ENCODE results near the gene TMEM203.

TMEM203 gene

GRCh38 chr9:137235424-137236237 is 30.2 kb upstream of the TMEM203 start:
- H3K27ac Mint-ChIP-seq = no peak overlapping the region
- no peak overlapping the region for H3K4me3 Mint-ChIP-seq
- H3K9me3 Mint-ChIP-seq (ENCODE audit: low read depth) = no peaks in the 10 kb centered on the region
- peaks cover 8% of the 10 kb centered on the region for H3K4me1 Mint-ChIP-seq (ENCODE audit: low read depth)
- H3K27me3 Mint-ChIP-seq = no peaks in the 10 kb centered on the region
- no peaks in the 10 kb centered on the region for H3K36me3 Mint-ChIP-seq

GRCh38 chr9:137234758-137235423 is 29.4 kb upstream of the TMEM203 start:
- Mint-ChIP-seq H3K9me3 (ENCODE audit: low read depth) (no peaks in the 10 kb centered on the region), H3K4me3 (no peak overlapping the region), H3K36me3 (no peaks in the 10 kb centered on the region), H3K27me3 (no peaks in the 10 kb centered on the region), H3K27ac (no peak overlapping the region), H3K4me1 (ENCODE audit: low read depth) (peaks cover 8% of the 10 kb centered on the region)

- Mint-ChIP-seq H3K36me3 (no peaks in the 10 kb centered on the region), H3K4me3 (no peak overlapping the region), H3K27ac (no peak overlapping the region), H3K27me3 (no peaks in the 10 kb centered on the region), H3K9me3 (ENCODE audit: low read depth) (no peaks in the 10 kb centered on the region), H3K4me1 (ENCODE audit: low read depth) (peaks cover 8% of the 10 kb centered on the region)
Observed at GRCh38 chr9:137234055-137234697, 28.7 kb upstream of the TMEM203 start.

DNA sequence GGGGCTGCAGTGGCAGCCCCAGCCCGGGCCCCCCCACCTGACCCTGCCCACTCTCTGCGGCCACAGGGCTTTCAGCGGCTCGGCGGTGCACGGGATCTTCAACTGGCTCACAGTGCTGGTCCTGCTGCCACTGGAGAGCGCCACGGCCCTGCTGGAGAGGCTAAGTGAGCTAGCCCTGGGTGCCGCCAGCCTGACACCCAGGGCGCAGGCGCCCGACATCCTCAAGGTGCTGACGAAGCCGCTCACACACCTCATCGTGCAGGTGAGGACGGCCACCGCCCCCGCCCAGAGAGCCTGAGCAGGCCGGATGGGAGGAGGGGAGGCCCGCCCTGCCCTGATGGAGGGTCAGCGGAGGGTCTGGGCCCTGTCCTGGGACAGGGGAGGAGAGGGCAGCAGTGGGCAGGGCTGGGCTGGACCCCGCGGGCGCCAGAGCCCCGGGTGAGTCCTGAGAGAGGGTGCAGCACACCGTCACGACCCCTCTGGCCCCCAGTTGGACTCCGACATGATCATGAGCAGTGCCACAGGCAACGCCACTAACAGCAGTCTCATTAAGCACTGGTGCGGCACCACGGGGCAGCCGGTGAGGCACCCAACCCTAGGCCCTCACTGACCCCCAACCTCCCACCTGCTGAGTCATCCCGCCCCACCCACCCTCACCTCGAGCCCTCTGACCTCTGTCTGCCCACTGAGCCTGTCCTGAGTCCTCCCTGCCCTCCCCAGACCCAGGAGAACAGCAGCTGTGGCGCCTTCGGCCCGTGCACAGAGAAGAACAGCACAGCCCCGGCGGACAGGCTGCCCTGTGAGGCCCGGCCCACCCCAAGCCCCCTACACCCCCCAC is 27.9 kb upstream of the TMEM203 start:
- Mint-ChIP-seq H3K27me3 (no peaks in the 10 kb centered on the region), H3K27ac (no peak overlapping the region), H3K4me1 (ENCODE audit: low read depth) (peaks cover 2% of the 10 kb centered on the region), H3K36me3 (no peaks in the 10 kb centered on the region), H3K9me3 (ENCODE audit: low read depth) (no peaks in the 10 kb centered on the region), H3K4me3 (no peak overlapping the region)

DNA sequence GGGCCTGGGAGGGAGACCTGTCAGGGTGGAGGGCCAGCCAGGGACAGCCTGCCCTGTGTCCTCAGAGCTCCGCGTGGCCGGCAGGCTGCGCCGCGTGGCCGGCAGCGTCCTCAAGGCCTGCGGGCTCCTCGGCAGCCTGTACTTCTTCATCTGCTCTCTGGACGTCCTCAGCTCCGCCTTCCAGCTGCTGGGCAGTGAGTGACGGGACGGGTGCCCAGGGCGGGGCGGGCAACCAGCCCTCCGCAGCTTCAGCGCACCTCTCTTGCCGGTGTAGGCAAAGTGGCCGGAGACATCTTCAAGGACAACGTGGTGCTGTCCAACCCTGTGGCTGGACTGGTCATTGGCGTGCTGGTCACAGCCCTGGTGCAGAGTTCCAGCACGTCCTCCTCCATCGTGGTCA is 27.1 kb upstream of the TMEM203 start:
- no peaks in the 10 kb centered on the region for H3K9me3 Mint-ChIP-seq (ENCODE audit: low read depth)
- H3K4me1 Mint-ChIP-seq (ENCODE audit: low read depth) = peaks cover 4% of the 10 kb centered on the region
- no peaks in the 10 kb centered on the region for H3K36me3 Mint-ChIP-seq
- peaks cover 2% of the 10 kb centered on the region for H3K27me3 Mint-ChIP-seq
- no peak overlapping the region for H3K4me3 Mint-ChIP-seq
- no peak overlapping the region for H3K27ac Mint-ChIP-seq

DNA sequence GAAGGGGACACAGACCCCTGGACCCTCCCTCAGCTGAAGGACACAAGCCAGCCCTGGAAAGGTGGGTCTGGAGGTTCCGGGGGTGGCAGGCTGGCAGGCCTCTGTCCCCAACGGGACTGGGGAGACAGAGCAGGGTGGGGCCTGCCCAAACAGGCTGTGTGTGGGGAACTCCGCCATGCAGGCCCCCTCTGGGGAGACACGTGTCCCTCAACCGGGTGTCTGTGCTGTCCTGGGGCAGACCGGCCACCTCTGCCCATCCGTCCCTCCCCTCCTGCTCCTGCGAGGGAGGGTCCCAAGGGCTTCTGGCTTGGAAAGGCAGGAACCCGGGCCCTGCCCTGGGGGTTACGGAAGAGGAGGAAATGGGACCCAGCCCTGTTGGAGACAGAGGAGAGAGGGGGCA is 26.7 kb upstream of the TMEM203 start:
- Mint-ChIP-seq H3K27me3 (peaks cover 2% of the 10 kb centered on the region), H3K4me1 (ENCODE audit: low read depth) (peaks cover 5% of the 10 kb centered on the region), H3K36me3 (no peaks in the 10 kb centered on the region), H3K27ac (no peak overlapping the region), H3K9me3 (ENCODE audit: low read depth) (no peaks in the 10 kb centered on the region), H3K4me3 (no peak overlapping the region)

DNA sequence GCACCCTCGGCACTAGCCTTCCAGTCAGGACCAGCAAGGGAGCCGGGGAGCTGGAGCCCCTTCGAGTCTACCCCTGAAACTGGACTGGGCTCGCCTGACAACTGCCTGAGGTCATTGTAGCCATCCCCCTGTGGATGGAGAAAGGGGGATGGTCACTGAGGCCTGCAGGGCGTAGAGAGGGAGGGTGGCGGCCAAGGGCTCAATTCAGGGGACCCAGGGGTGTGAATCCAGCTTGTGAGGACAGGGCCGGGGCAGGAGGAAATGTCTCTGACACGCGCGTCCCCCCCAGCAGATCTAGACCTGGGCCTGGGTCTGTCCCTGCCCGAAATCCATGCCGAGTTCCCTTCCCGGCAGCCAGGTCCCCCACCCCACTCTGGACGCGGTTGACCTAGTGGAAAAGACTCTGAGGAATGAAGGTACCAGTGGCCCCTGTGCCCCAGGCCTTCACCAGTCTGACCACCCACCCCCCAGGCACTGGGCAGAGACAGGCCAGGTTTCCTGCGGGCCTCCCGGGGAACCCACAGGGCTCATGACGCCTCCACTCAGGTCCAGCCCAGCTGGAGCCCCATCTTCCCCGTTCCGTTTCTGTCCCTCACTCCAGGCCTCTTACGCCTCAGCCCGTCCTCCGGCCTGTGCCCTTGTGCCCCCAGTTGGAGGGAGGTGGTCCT is 26.1 kb upstream of the TMEM203 start:
- Mint-ChIP-seq H3K27ac (no peak overlapping the region), H3K36me3 (no peaks in the 10 kb centered on the region), H3K27me3 (peaks cover 2% of the 10 kb centered on the region), H3K4me3 (no peak overlapping the region), H3K9me3 (ENCODE audit: low read depth) (no peaks in the 10 kb centered on the region), H3K4me1 (ENCODE audit: low read depth) (peaks cover 3% of the 10 kb centered on the region)

GRCh38 chr9:137230705-137231371 is 25.4 kb upstream of the TMEM203 start, which contains the start of gene SLC34A3:
TSS of gene SLC34A3 (plus strand) at chr9:137230901. CDS start at chr9:137231703, 802 bp downstream.
- Mint-ChIP-seq H3K27me3 (peaks cover 2% of the 10 kb centered on the region), H3K4me1 (ENCODE audit: low read depth) (peaks cover 3% of the 10 kb centered on the region), H3K36me3 (no peaks in the 10 kb centered on the region), H3K27ac (no peak within 1 kb of the TSS), H3K4me3 (no peak within 1 kb of the TSS), H3K9me3 (ENCODE audit: low read depth) (no peaks in the 10 kb centered on the region)

DNA sequence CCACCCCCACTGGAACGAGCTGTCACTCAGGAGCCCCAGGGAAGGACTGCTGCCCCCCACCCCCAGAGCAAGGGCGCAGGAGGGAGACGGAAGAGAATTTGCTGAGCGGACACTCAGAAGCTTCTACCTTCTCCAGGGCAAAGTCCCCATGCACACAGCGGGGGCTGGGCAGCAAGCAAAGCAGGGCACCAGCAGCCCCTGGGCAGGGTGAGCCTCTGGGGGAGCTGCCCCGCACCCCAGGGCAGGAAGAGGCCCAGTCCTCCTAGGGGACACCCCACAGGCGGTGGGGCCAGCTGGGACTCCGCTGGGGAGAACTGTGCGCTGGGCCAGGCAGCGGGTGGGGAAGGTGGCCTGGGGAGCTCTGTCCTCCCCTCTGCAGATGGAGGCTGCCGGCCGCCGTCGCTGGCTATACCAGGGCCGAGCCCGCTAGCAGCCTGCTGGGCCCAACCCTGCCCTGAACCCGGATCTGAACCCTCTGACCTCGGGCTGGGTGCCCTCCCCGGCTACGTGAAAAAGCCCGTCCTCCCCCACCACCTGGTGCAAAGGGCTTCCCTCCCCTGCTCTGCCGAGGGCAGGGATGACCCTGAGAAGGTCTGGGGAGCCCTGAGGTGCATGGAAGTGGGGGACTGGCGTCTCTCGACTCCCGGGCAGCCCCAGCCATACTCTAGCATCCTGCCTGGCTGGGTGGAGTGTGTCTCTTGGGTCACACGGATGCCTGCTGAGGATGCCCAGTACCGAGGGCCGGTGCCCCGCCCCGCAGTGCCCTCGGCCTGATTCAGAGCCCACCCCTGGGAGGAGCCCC is 24.7 kb upstream of the TMEM203 start:
- Mint-ChIP-seq H3K4me1 (ENCODE audit: low read depth) (peaks cover 3% of the 10 kb centered on the region), H3K36me3 (no peaks in the 10 kb centered on the region), H3K9me3 (ENCODE audit: low read depth) (no peaks in the 10 kb centered on the region), H3K27me3 (peaks cover 2% of the 10 kb centered on the region), H3K27ac (no peak overlapping the region), H3K4me3 (no peak overlapping the region)

DNA sequence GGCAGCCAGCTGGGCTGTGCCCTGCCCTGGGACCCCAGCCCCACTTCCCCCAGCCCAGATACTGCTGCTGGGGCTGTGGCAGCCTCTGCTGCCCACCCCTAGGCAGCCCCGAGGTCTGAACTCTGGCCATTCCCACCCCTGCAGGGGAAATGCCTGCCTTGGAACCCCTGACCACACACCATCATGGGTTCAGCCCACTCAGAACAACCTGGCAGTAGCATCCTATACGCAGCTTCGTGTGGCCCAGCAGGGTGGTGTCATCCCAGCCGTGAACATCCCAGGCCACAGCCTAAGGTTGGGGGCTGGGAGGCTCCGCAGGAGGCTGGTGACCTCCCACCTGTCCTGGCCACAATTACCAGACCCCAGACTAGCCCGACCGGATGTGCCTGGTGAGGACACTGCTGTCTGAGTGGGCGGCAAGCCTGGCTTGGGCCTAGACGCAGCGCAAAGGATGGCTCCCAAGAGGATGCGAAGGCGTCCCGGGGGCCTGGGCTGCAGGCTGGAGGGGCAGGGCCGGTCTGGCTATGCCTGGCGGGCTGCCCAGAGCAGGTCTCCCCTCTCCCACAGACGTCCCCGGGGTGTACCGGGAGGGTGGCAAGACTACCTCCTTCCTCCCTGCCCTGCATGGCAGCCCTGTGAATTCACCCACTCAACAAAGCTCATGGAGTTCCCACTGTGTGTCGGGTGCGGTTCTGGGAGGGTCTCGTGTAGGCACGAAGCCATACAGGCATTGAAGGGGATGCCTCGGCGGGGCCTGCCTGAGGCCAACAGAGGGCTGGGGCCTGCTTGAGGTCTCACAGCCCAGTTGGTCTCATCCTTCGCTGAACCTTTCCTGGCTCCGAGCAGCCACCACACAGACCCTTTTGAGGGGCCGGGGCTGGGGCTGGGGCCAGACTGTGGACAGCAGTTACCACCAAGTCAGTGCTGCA is 23.8 kb upstream of the TMEM203 start:
- Mint-ChIP-seq H3K4me3 (no peak overlapping the region), H3K4me1 (ENCODE audit: low read depth) (peaks cover 3% of the 10 kb centered on the region), H3K27ac (no peak overlapping the region), H3K36me3 (no peaks in the 10 kb centered on the region), H3K27me3 (peaks cover 2% of the 10 kb centered on the region), H3K9me3 (ENCODE audit: low read depth) (no peaks in the 10 kb centered on the region)

DNA sequence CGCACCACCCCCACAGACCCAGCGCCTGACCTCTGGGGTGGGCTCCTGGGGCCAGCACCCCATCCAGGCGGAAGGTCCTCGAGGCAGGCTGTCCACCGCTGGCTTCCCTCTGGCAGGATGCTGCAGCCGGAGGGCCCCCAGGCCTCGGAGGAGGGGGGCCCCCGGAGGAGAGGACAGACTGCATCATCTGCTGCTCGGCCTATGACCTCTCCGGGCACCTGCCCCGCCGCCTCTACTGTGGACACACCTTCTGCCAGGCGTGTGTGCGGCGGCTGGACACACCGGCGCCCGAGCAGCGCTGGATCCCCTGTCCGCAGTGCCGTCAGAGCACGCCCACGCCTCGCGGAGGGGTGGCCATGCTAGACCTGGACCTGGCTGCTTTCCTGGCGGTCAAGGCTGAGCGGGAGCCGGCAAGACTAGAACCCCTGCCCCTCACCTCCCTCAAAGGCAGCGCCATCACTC is 23.1 kb upstream of the TMEM203 start:
- no peaks in the 10 kb centered on the region for H3K9me3 Mint-ChIP-seq (ENCODE audit: low read depth)
- H3K4me3 Mint-ChIP-seq = no peak overlapping the region
- H3K27ac Mint-ChIP-seq = no peak overlapping the region
- H3K4me1 Mint-ChIP-seq (ENCODE audit: low read depth) = peaks cover 5% of the 10 kb centered on the region
- H3K36me3 Mint-ChIP-seq = no peaks in the 10 kb centered on the region
- H3K27me3 Mint-ChIP-seq = peaks cover 2% of the 10 kb centered on the region

- no peaks in the 10 kb centered on the region for H3K9me3 Mint-ChIP-seq (ENCODE audit: low read depth)
- H3K4me1 Mint-ChIP-seq (ENCODE audit: low read depth) = peaks cover 5% of the 10 kb centered on the region
- no peak overlapping the region for H3K27ac Mint-ChIP-seq
- H3K36me3 Mint-ChIP-seq = no peaks in the 10 kb centered on the region
- H3K27me3 Mint-ChIP-seq = peaks cover 2% of the 10 kb centered on the region
- no peak overlapping the region for H3K4me3 Mint-ChIP-seq
Observed at GRCh38 chr9:137227853-137228505, 22.5 kb upstream of the TMEM203 start.
